GM12892 (cell line): ENCODE results near the gene CRLF2.

Experiments used
- POLR2A ChIP-seq: IDR thresholded peaks from 2 replicates; pipeline ENCODE4 v1.6.1; 2011; ENCODE audit warnings: low read depth, low read length, control low read depth
- TAF1 ChIP-seq: IDR thresholded peaks from 2 replicates; pipeline ENCODE4 v1.6.1; 2011; ENCODE audit warnings: low read depth, mild to moderate bottlenecking, control low read depth, low read length, borderline replicate concordance

DNA sequence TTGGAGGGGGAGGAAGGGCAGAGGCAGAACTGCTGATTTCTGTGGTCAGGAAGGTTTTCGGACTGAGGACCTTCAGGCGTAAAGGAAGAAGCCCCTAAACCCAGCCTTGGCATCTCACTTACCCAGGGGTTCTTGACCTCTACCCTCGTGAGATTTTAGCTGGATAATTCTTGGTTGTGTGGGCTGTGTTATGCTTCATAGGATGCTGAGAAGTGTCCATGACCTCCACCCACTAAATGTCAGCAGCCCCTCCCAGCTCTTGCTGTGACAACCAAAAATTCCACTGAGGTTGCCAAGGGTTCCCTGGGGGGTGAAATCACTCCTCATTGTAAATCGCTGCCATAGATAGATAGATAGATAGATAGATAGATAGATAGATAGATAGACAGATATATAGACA lies 5.8 kb upstream of the CRLF2 start:
- TF ChIP-seq TAF1 (no peak), POLR2A (no peak)
